IMR-90 (cell line): Measurements from ENCODE around the gene PRODH2. TPM values are rescaled to one million over a fixed set of nuclear protein-coding genes. Genes with fewer than 3 reads are reported as not detected.

Experiments used
- ATAC-seq: fragments of 200-7000 bp; cut with Tn5 transposase; 2 replicates; pipeline ENCODE4 v1.9.1; 2020; ENCODE audit warnings: low read depth, mild to moderate bottlenecking, moderate library complexity
- BruUV-seq: library from RNA; stranded (reverse); fragments of 400-500 nt; replicated peaks from 2 replicates; lab custom pipeline; 2021; lab: Mats Ljungman, UMichigan
- CTCF ChIA-PET: fragments of 300-600 bp; formaldehyde crosslinking; extraction: SDS; loops from one replicate; lab custom pipeline; 2021; ENCODE audit warnings: antibody characterized with exemption; lab: Yijun Ruan, JAX
- POLR2A ChIA-PET: fragments of 300-600 bp; sonication (Branson Sonifier 250); formaldehyde crosslinking; loops from one replicate; lab custom pipeline; 2022; ENCODE audit warnings: antibody characterized with exemption; ENCODE audit not compliant: unreplicated experiment; lab: Charles Lee
- DNase-seq: peaks from one replicate; pipeline ENCODE4 v3.0.0; 2013
- H2AFZ ChIP-seq: replicated peaks from 2 replicates; pipeline ENCODE3; 2013; ENCODE audit warnings: low read length, mild to moderate bottlenecking; ENCODE audit not compliant: poor library complexity
- H2AK5ac ChIP-seq: 2 replicates; pipeline ENCODE4 v1.6.1; 2013; ENCODE audit warnings: low read depth, low read length, inconsistent platforms
- H2AK9ac ChIP-seq: replicated peaks from 2 replicates; pipeline ENCODE3; 2013; ENCODE audit warnings: mild to moderate bottlenecking, low read depth, low read length, moderate library complexity; ENCODE audit not compliant: poor library complexity
- H2BK120ac ChIP-seq: 2 replicates; pipeline ENCODE4 v1.6.1; 2013; ENCODE audit warnings: low read depth, low read length, inconsistent platforms
- H2BK15ac ChIP-seq: 3 replicates; pipeline ENCODE4 v1.6.1; 2013; ENCODE audit warnings: low read depth, low read length, inconsistent platforms
- H2BK20ac ChIP-seq: 2 replicates; pipeline ENCODE4 v1.6.1; 2013; ENCODE audit warnings: low read depth, mild to moderate bottlenecking, inconsistent platforms, low read length, moderate library complexity
- H2BK5ac ChIP-seq: 2 replicates; pipeline ENCODE4 v1.6.1; 2013; ENCODE audit warnings: mild to moderate bottlenecking, low read depth, low read length, inconsistent platforms; ENCODE audit not compliant: poor library complexity, severe bottlenecking
- H3K14ac ChIP-seq: replicated peaks from 2 replicates; pipeline ENCODE4 v1.6.1; 2013; ENCODE audit warnings: low read depth, low read length, inconsistent platforms
- H3K18ac ChIP-seq: 2 replicates; pipeline ENCODE4 v1.6.1; 2013; ENCODE audit warnings: low read depth, low read length, control low read depth
- H3K23ac ChIP-seq: 2 replicates; pipeline ENCODE4 v1.6.1; 2013; ENCODE audit warnings: low read depth, low read length, inconsistent platforms
- H3K27ac ChIP-seq: 2 replicates; pipeline ENCODE4 v1.5.1; 2013; ENCODE audit warnings: mild to moderate bottlenecking, control low read depth, low read length; ENCODE audit not compliant: insufficient read depth
- H3K27me3 ChIP-seq: 2 replicates; pipeline ENCODE4 v1.6.1; 2013; ENCODE audit warnings: low read length; ENCODE audit not compliant: control insufficient read depth, insufficient read depth
- H3K36me3 ChIP-seq: 2 replicates; pipeline ENCODE4 v1.6.1; 2013; ENCODE audit warnings: low read length, mixed read lengths; ENCODE audit not compliant: control insufficient read depth, insufficient read depth
- H3K4ac ChIP-seq: 2 replicates; pipeline ENCODE4 v1.6.1; 2013; ENCODE audit warnings: low read depth, low read length, inconsistent platforms
- H3K4me1 ChIP-seq: 2 replicates; pipeline ENCODE4 v1.6.1; 2013; ENCODE audit warnings: low read length, mixed read lengths; ENCODE audit not compliant: control insufficient read depth, insufficient read depth
- H3K4me2 ChIP-seq: 2 replicates; pipeline ENCODE4 v1.6.1; 2013; ENCODE audit warnings: low read depth, mild to moderate bottlenecking, control low read depth, low read length, moderate library complexity
- H3K4me3 ChIP-seq: 2 replicates; pipeline ENCODE4 v1.5.1; 2013; ENCODE audit warnings: low read depth, mild to moderate bottlenecking, control low read depth, low read length, moderate library complexity; ENCODE audit not compliant: insufficient read depth
- H3K56ac ChIP-seq: 2 replicates; pipeline ENCODE4 v1.6.1; 2013; ENCODE audit warnings: low read length, inconsistent platforms; ENCODE audit not compliant: insufficient read depth; ENCODE audit errors: extremely low read depth
- H3K79me1 ChIP-seq, 2 experiments: 2 replicates each; pipeline ENCODE4 v1.6.1; 2013; ENCODE audit warnings: low read length in 2 of 2, inconsistent platforms in 1 of 2, low read depth in 1 of 2
- H3K9ac ChIP-seq: 2 replicates; pipeline ENCODE4 v1.6.1; 2013; ENCODE audit warnings: low read depth, low read length, control low read depth
- H3K9me1 ChIP-seq: 2 replicates; pipeline ENCODE4 v1.6.1; 2013; ENCODE audit warnings: low read length, inconsistent platforms; ENCODE audit not compliant: insufficient read depth
- H3K9me3 ChIP-seq: 2 replicates; pipeline ENCODE4 v1.6.1; 2013; ENCODE audit warnings: low read length; ENCODE audit not compliant: control insufficient read depth, insufficient read depth
- H4K20me1 ChIP-seq: 2 replicates; pipeline ENCODE4 v1.6.1; 2013; ENCODE audit warnings: low read length, inconsistent platforms; ENCODE audit not compliant: insufficient read depth
- H4K5ac ChIP-seq: 2 replicates; pipeline ENCODE4 v1.6.1; 2013; ENCODE audit warnings: mild to moderate bottlenecking, low read depth, low read length, control low read depth
- H4K8ac ChIP-seq, 2 experiments: 2 replicates each; pipeline ENCODE4 v1.6.1; 2013; ENCODE audit warnings: low read depth in 2 of 2, low read length in 2 of 2, control low read depth in 1 of 2, inconsistent platforms in 1 of 2
- H4K91ac ChIP-seq: 2 replicates; pipeline ENCODE4 v1.6.1; 2013; ENCODE audit warnings: low read depth, low read length, inconsistent platforms; ENCODE audit not compliant: insufficient read depth
- MAFK ChIP-seq: IDR thresholded peaks from 2 replicates; pipeline ENCODE4 v1.6.1; 2012; ENCODE audit warnings: low read depth, low read length, improper control_type of control experiment
- MXI1 ChIP-seq: IDR thresholded peaks from 2 replicates; pipeline ENCODE4 v1.6.1; 2012; ENCODE audit warnings: low read depth, mild to moderate bottlenecking, low read length, moderate library complexity, borderline replicate concordance
- RAD21 ChIP-seq: IDR thresholded peaks from 2 replicates; pipeline ENCODE4 v1.6.1; 2012; ENCODE audit warnings: low read length, improper control_type of control experiment
- RFX5 ChIP-seq: IDR thresholded peaks from 2 replicates; pipeline ENCODE4 v1.8.0; 2012; ENCODE audit warnings: low read depth, mild to moderate bottlenecking, low read length, moderate library complexity
- USF2 ChIP-seq: fragments of 150-350 bp; IDR thresholded peaks from 2 replicates; pipeline ENCODE4 v1.6.1; 2017; ENCODE audit warnings: mild to moderate bottlenecking, antibody characterized with exemption, low read length, low read depth
- WGBS, 2 experiments: methylation state at CpG; one replicate each; pipeline versions ENCODE4 v1.1.5 to v1.1.7; 2013; ENCODE audit warnings: missing lambda C conversion rate in 2 of 2; ENCODE audit not compliant: insufficient read length in 1 of 2; ENCODE audit errors: extremely low coverage in 2 of 2; 5-methylcytosine and 5-hydroxymethylcytosine counted together
- dilution Hi-C: fragments of 300-500 bp; cut with HindIII; formaldehyde crosslinking; loops from one replicate; pipeline ENCODE4 v1.14.3; 2018; ENCODE audit warnings: low sequenced_read_pairs; ENCODE audit not compliant: unreplicated experiment
- in situ Hi-C: fragments of 300-500 bp; cut with MboI; formaldehyde crosslinking; loops from 3 replicates; pipeline ENCODE4 v1.14.3; 2019; ENCODE audit warnings: low sequenced_read_pairs, inconsistent platforms, mixed read lengths
- intact Hi-C: fragments of 100-400 bp; cut with micrococcal nuclease; formaldehyde crosslinking; loops from 2 replicates; pipeline ENCODE4 v1.10.0; 2022
- polyA plus RNA-seq, 3 experiments: library from polyadenylated mRNA; depleted of rRNA; stranded (reverse); fragments of >200 nt; gene quantifications; 2 replicates each; pipeline ENCODE4 v1.2.3, GENCODE V29; 2012; ENCODE audit warnings: low replicate concordance in 1 of 3
- total RNA-seq: library from RNA; depleted of rRNA; stranded (reverse); fragments of >200 nt; gene quantifications from 2 replicates; pipeline ENCODE4 v1.2.3, GENCODE V29; 2012

The PRODH2 gene
- total and polyA plus RNA-seq, 2 of the 4 experiments (the other 2 are of a cell fraction) = not detected

- no peak overlapping the region for H3K56ac ChIP-seq
- no peak overlapping the region for H2BK5ac ChIP-seq
- no peak overlapping the region for H3K14ac ChIP-seq
- no peak overlapping the region for H3K18ac ChIP-seq
- H4K5ac ChIP-seq = no peak overlapping the region
- no peak overlapping the region for H2AK5ac ChIP-seq
- 75% methylated on average over 8 of the region's 16 CpGs; no CpG with 5 or more reads in 1 of the 2 experiments for WGBS, 2 experiments
- intact Hi-C loops = no loop called here
- ATAC-seq (no peak), DNase-seq (no peak)
- peaks cover 53% of the 10 kb centered on the region for H3K27me3 ChIP-seq
- no peak overlapping the region for H3K9ac ChIP-seq
- H3K27ac ChIP-seq = no peak overlapping the region
- no peak overlapping the region for H4K91ac ChIP-seq
- BruUV-seq = no TSS peak
- in situ Hi-C loops = no loop called here
- H3K79me1 ChIP-seq = no peaks in the 10 kb centered on the region
- H3K4me1 ChIP-seq = peaks cover 4% of the 10 kb centered on the region; the same call in 1 of the 2 replicates
- TF ChIP-seq MXI1 (no peak), RAD21 (no peak), RFX5 (no peak), USF2 (no peak), MAFK (no peak)
- H2BK120ac ChIP-seq = no peak overlapping the region
- H4K20me1 ChIP-seq = no peaks in the 10 kb centered on the region
- no peak overlapping the region for H4K8ac ChIP-seq
- POLR2A ChIA-PET = no interaction called here
- no peak overlapping the region for H2AFZ ChIP-seq
- dilution Hi-C loops = no loop called here
- H3K4me2 ChIP-seq = no peak overlapping the region
- H3K9me3 ChIP-seq = peaks cover 7% of the 10 kb centered on the region; the same call in 1 of the 2 replicates
- no peak overlapping the region for H3K4ac ChIP-seq
- CTCF ChIA-PET = no interaction called here
- no peak overlapping the region for H2BK20ac ChIP-seq
- H3K4me3 ChIP-seq = no peak overlapping the region
- no peak overlapping the region for H3K23ac ChIP-seq
- no peak overlapping the region for H2BK15ac ChIP-seq
- no peaks in the 10 kb centered on the region for H3K36me3 ChIP-seq
- no peak overlapping the region for H2AK9ac ChIP-seq
- no peaks in the 10 kb centered on the region for H3K9me1 ChIP-seq
Observed at GRCh38 chr19:35844482-35845214, 32.0 kb upstream of the PRODH2 start.
